Measurements from ENCODE around the gene SMIM34. TPM values are rescaled to one million over a fixed set of nuclear protein-coding genes. Genes with fewer than 3 reads are reported as not detected.
"Not testable (repeated sequence)": the region's sequence is repeated elsewhere in the genome, so short reads cannot be mapped to it uniquely, and the experiment has no call there.

SMIM34 gene
- total RNA-seq, 6 experiments from 2014 or later = not detected

- H3K36me3 ChIP-seq; intact Hi-C loops (cut with DNase I); H3K9me3 ChIP-seq; H3K27ac ChIP-seq; H3K27me3 ChIP-seq; DNase-seq; H3K4me3 ChIP-seq; H3K4me1 ChIP-seq; ATAC-seq: not testable (repeated sequence)
- no CpG with 5 or more reads among the region's 9 CpGs for WGBS (ENCODE audit: insufficient coverage, low coverage, low lambda C conversion rate, missing lambda C conversion rate)
Measured at GRCh38 chr21:34407294-34407693, 16.5 kb downstream of the SMIM34 start.

- H3K4me3 ChIP-seq; ATAC-seq; DNase-seq; H3K27me3 ChIP-seq; H3K36me3 ChIP-seq; H3K27ac ChIP-seq; intact Hi-C loops (cut with DNase I); H3K4me1 ChIP-seq; H3K9me3 ChIP-seq: not testable (repeated sequence)
- no CpG with 5 or more reads among the region's 2 CpGs for WGBS (ENCODE audit: insufficient coverage, low coverage, low lambda C conversion rate, missing lambda C conversion rate)
Measured at GRCh38 chr21:34406676-34407075, 17.1 kb downstream of the SMIM34 start.

GRCh38 chr21:34406102-34406501 is 17.6 kb downstream of the SMIM34 start:
- H3K9me3 ChIP-seq; ATAC-seq; H3K4me3 ChIP-seq; H3K27ac ChIP-seq; H3K27me3 ChIP-seq; H3K36me3 ChIP-seq; DNase-seq; H3K4me1 ChIP-seq; intact Hi-C loops (cut with DNase I): not testable (repeated sequence)
- whole genome bisulfite sequencing (ENCODE audit: insufficient coverage, low coverage, low lambda C conversion rate, missing lambda C conversion rate) = no CpG with 5 or more reads among the region's 6 CpGs

- H3K27me3 ChIP-seq; intact Hi-C loops (cut with DNase I); H3K9me3 ChIP-seq; ATAC-seq; DNase-seq; H3K27ac ChIP-seq; H3K4me3 ChIP-seq; H3K36me3 ChIP-seq; H3K4me1 ChIP-seq: not testable (repeated sequence)
- WGBS (ENCODE audit: insufficient coverage, low coverage, low lambda C conversion rate, missing lambda C conversion rate) = no CpG with 5 or more reads among the region's 2 CpGs
Measured at GRCh38 chr21:34405686-34406085, 18.1 kb downstream of the SMIM34 start.

- H3K36me3 ChIP-seq; H3K4me1 ChIP-seq; H3K4me3 ChIP-seq; intact Hi-C loops (cut with DNase I); H3K27me3 ChIP-seq; H3K27ac ChIP-seq; ATAC-seq; DNase-seq; H3K9me3 ChIP-seq: not testable (repeated sequence)
- no CpG with 5 or more reads among the region's 5 CpGs for WGBS (ENCODE audit: insufficient coverage, low coverage, low lambda C conversion rate, missing lambda C conversion rate)
Measured at GRCh38 chr21:34404742-34405141, 19.0 kb downstream of the SMIM34 start.

GRCh38 chr21:34400522-34400921 is 23.2 kb downstream of the SMIM34 start:
- no CpG with 5 or more reads among the region's 5 CpGs for WGBS (ENCODE audit: insufficient coverage, low coverage, low lambda C conversion rate, missing lambda C conversion rate)
- H3K27me3 ChIP-seq; H3K4me3 ChIP-seq; ATAC-seq; H3K27ac ChIP-seq; H3K36me3 ChIP-seq; DNase-seq; intact Hi-C loops (cut with DNase I); H3K9me3 ChIP-seq; H3K4me1 ChIP-seq: not testable (repeated sequence)

- H3K27ac ChIP-seq; DNase-seq; H3K27me3 ChIP-seq; intact Hi-C loops (cut with DNase I); H3K4me1 ChIP-seq; H3K36me3 ChIP-seq; H3K9me3 ChIP-seq; H3K4me3 ChIP-seq; ATAC-seq: not testable (repeated sequence)
- WGBS (ENCODE audit: insufficient coverage, low coverage, low lambda C conversion rate, missing lambda C conversion rate) = no CpG with 5 or more reads among the region's 14 CpGs
Measured at GRCh38 chr21:34383724-34384415, 39.9 kb downstream of the SMIM34 start.

- H3K27ac ChIP-seq; DNase-seq; H3K4me3 ChIP-seq; intact Hi-C loops (cut with DNase I); ATAC-seq; H3K4me1 ChIP-seq; H3K9me3 ChIP-seq; H3K36me3 ChIP-seq; H3K27me3 ChIP-seq: not testable (repeated sequence)
- no CpG with 5 or more reads among the region's 2 CpGs for WGBS (ENCODE audit: insufficient coverage, low coverage, low lambda C conversion rate, missing lambda C conversion rate)
Measured at GRCh38 chr21:34383138-34383537, 40.6 kb downstream of the SMIM34 start.

- not testable (repeated sequence) for H3K4me3 ChIP-seq
- peak; percentile 59 to 66 (median 62) for ATAC-seq
Measured at GRCh38 chr21:34375619-34375972, 48.2 kb downstream of the SMIM34 start.

GRCh38 chr21:34374940-34375618 is 48.7 kb downstream of the SMIM34 start, which contains the start of gene SMIM11:
SMIM11 (plus strand) TSS chr21:34375507; CDS start chr21:34379505, 3,998 bp downstream.
- WGBS (ENCODE audit: insufficient coverage, low coverage, low lambda C conversion rate, missing lambda C conversion rate) = no CpG with 5 or more reads among the region's 49 CpGs
- H3K27me3 ChIP-seq; H3K9me3 ChIP-seq; intact Hi-C loops (cut with DNase I); H3K4me3 ChIP-seq; H3K36me3 ChIP-seq; H3K4me1 ChIP-seq; H3K27ac ChIP-seq; DNase-seq: not testable (repeated sequence)
- ATAC-seq = peak; percentile 96 to 98 (median 97)

More at GRCh38 chr21:34375619-34375972, 48.2 kb downstream of the SMIM34 start:
- H3K27me3 ChIP-seq; intact Hi-C loops (cut with DNase I); H3K4me1 ChIP-seq; H3K36me3 ChIP-seq; H3K9me3 ChIP-seq; H3K27ac ChIP-seq; DNase-seq: not testable (repeated sequence)
- no CpG with 5 or more reads among the region's 33 CpGs for WGBS (ENCODE audit: insufficient coverage, low coverage, low lambda C conversion rate, missing lambda C conversion rate)

GRCh38 chr21:34374462-34374861 is 49.3 kb downstream of the SMIM34 start:
- ATAC-seq; H3K4me3 ChIP-seq; DNase-seq; intact Hi-C loops (cut with DNase I); H3K27ac ChIP-seq; H3K36me3 ChIP-seq; H3K4me1 ChIP-seq; H3K27me3 ChIP-seq; H3K9me3 ChIP-seq: not testable (repeated sequence)
- no CpG with 5 or more reads among the region's 8 CpGs for WGBS (ENCODE audit: insufficient coverage, low coverage, low lambda C conversion rate, missing lambda C conversion rate)
